ENCODE measurements around the gene EVI5. TPM values are rescaled to one million over a fixed set of nuclear protein-coding genes. Genes with fewer than 3 reads are reported as not detected.
A peak's percentile ranks its signal among the peaks of the same experiment; 100 is the strongest.

EVI5 gene
- total RNA-seq, 1 donor from 2014 or later, result 13.7 TPM

DNA sequence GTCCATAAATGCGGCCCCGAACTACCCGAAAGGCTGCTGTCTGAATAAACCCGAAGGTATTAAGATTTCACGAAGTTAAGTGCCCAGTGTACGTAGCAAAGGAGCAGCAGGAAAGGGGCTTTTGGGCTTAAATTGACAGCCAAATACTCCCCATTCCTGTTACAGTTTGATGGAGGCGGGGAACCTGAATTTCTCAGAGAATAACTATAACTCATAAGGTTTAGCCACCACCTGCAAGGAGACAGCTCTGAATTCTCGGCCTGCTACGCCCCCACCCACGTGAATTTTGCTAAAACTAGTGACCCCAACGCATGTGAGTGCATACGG is 303.3 kb downstream of the EVI5 start:
- Histone ChIP-seq H3K27me3 (peaks cover 100% of the 10 kb centered on the region), H3K79me2 (ENCODE audit: low read depth) (no peaks in the 10 kb centered on the region), H3K9ac (no peak overlapping the region), H3K4me1 (peaks cover 56% of the 10 kb centered on the region), H3K9me3 (ENCODE audit: low read depth) (no peaks in the 10 kb centered on the region), H4K20me1 (ENCODE audit: low read depth) (peaks cover 49% of the 10 kb centered on the region), H3K36me3 (no peaks in the 10 kb centered on the region), H3F3A (ENCODE audit: low read depth) (peaks cover 25% of the 10 kb centered on the region), H3K4me3 (peak overlapping the region; percentile 45), H3K27ac (no peak overlapping the region), H3K4me2 (peak overlapping the region; percentile 94), H2AFZ (replicated peaks) (peak overlapping the region; percentile 73)
- Mint-ChIP-seq H3K4me1 (peaks cover 36% of the 10 kb centered on the region), H3K4me3 (peak overlapping the region; percentile 75), H3K27ac (no peak overlapping the region), H3K27me3 (ENCODE audit: insufficient read depth, low read depth) (peaks cover 77% of the 10 kb centered on the region), H3K9me3 (no peaks in the 10 kb centered on the region), H3K36me3 (peaks cover 1% of the 10 kb centered on the region)
- TF ChIP-seq EZH2phosphoT487 (IDR thresholded peaks at IDR 0.05), result no peak
- TF ChIP-seq EZH2 (IDR thresholded peaks at IDR 0.05), result no peak
- TF ChIP-seq CTCF (IDR thresholded peaks at IDR 0.05), result no peak
- DNase-seq (ENCODE audit: low spot score), result no peak

DNA sequence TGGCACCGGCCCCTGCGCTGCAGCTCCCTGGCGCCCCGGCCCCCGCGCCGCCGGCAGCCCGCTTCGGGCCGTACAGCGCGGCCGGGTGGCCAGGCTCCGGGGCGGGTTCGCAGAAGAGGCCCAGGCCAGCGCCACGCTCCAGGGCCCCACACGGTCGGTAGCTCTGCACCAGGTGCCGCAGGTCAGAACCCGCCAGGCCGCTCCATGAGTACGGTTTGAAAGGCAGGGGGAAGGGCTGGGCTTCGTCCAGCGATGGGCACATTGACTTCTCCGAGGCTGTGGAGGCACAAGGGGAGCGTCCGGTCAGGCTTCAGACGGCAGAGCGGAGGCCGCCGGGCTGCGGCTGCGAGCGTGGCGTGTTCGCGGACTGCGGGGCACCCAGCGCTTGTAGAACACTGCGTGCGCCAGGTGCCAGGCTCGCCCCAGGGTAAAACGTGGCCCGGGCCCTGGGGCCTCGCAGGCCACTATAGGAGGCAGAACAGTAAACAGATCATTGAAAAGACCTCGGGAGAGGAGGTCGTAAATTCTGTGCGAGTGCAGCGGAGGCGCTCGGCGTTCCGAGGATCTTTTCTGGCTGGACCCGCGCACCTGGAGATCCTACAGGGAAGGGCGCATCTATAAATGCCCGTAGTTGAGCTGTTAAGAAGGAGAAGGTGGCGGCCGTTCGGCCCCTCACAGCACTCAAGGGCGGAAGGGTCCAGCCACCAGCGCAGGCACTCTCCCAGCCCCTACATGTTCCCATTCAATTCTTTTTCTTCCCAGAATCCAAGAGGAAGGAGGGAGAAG is 303.9 kb downstream of the EVI5 start:
- peaks cover 53% of the 10 kb centered on the region for H3K4me1 ChIP-seq
- Mint-ChIP-seq H3K27ac (no peak overlapping the region), H3K9me3 (no peaks in the 10 kb centered on the region), H3K36me3 (peaks cover 1% of the 10 kb centered on the region), H3K4me1 (peaks cover 33% of the 10 kb centered on the region), H3K4me3 (peak overlapping the region; percentile 75), H3K27me3 (ENCODE audit: insufficient read depth, low read depth) (peaks cover 75% of the 10 kb centered on the region)
- H3K36me3 ChIP-seq, result no peaks in the 10 kb centered on the region
- peak overlapping the region; percentile 45 for H3K4me3 ChIP-seq
- H3F3A ChIP-seq (ENCODE audit: low read depth), result peaks cover 23% of the 10 kb centered on the region
- no peaks in the 10 kb centered on the region for H3K79me2 ChIP-seq (ENCODE audit: low read depth)
- peak; percentile 64 for DNase-seq (ENCODE audit: low spot score)
- H3K27me3 ChIP-seq, result peaks cover 100% of the 10 kb centered on the region
- TF ChIP-seq CTCF (IDR thresholded peaks at IDR 0.05) (no peak), EZH2 (IDR thresholded peaks at IDR 0.05) (peak; percentile 97), EZH2phosphoT487 (IDR thresholded peaks at IDR 0.05) (peak; percentile 90)
- H4K20me1 ChIP-seq (ENCODE audit: low read depth), result peaks cover 47% of the 10 kb centered on the region
- H2AFZ ChIP-seq (replicated peaks), result peak overlapping the region; percentile 73
- no peak overlapping the region for H3K27ac ChIP-seq
- no peaks in the 10 kb centered on the region for H3K9me3 ChIP-seq (ENCODE audit: low read depth)
- H3K4me2 ChIP-seq, result peak overlapping the region; percentile 94
- H3K9ac ChIP-seq, result no peak overlapping the region

DNA sequence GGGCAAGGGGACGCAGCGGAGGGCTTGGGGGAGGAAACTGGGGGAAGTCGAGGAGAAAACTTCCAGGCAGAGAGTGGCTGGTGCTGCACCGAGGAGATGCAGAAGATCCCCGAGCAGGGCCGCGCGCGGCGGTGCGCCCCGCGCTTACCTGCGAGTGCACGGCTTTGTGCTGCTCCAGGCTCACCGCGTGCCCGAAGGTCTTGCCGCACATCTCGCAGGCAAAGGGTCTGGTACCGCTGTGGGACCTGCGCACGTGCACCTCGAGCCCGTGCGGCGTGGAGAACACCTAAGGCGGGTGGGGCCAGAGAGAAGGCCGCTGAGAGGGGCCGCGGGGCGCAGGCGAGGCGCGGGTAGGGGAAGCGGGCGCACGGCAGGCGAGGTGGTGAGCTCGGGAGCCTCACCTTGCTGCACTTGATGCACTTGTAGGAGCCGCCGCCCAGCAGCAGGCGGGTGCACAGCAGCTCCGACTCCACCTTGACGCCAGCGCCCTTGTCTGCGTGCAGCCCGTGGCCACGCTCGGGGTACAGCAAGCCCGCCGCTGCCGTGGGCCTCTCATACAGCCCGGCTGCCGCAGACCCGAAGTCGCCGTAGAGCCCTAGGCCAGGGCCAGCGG is 304.6 kb downstream of the EVI5 start:
- Histone ChIP-seq H3K4me3 (peak overlapping the region; percentile 45), H3K36me3 (no peaks in the 10 kb centered on the region), H3K27me3 (peaks cover 100% of the 10 kb centered on the region), H3F3A (ENCODE audit: low read depth) (peaks cover 16% of the 10 kb centered on the region), H3K4me2 (peak overlapping the region; percentile 94), H3K4me1 (peaks cover 46% of the 10 kb centered on the region), H3K79me2 (ENCODE audit: low read depth) (no peaks in the 10 kb centered on the region), H3K9ac (no peak overlapping the region), H3K27ac (no peak overlapping the region), H3K9me3 (ENCODE audit: low read depth) (no peaks in the 10 kb centered on the region), H4K20me1 (ENCODE audit: low read depth) (peaks cover 40% of the 10 kb centered on the region), H2AFZ (replicated peaks) (peak overlapping the region; percentile 73)
- Mint-ChIP-seq H3K27ac (no peak overlapping the region), H3K36me3 (peaks cover 1% of the 10 kb centered on the region), H3K9me3 (no peaks in the 10 kb centered on the region), H3K4me3 (peak overlapping the region; percentile 82), H3K27me3 (ENCODE audit: insufficient read depth, low read depth) (peaks cover 75% of the 10 kb centered on the region), H3K4me1 (peaks cover 32% of the 10 kb centered on the region)
- TF ChIP-seq EZH2 (IDR thresholded peaks at IDR 0.05) (peak; percentile 98), CTCF (IDR thresholded peaks at IDR 0.05) (no peak), EZH2phosphoT487 (IDR thresholded peaks at IDR 0.05) (peak; percentile 97)
- peak; percentile 35 for DNase-seq (ENCODE audit: low spot score)

All from neural progenitor cell (in vitro differentiated cells).